ENCODE results near the gene SAPCD2.
A peak's percentile ranks its signal among the peaks of the same experiment; 100 is the strongest.

SAPCD2 gene

GRCh38 chr9:137029058-137029936 lies 41.1 kb downstream of the SAPCD2 start (continued):
- TF ChIP-seq INSM2 (tag by site-specific recombination; IDR thresholded peaks at IDR 0.05) (peak; percentile 30; the same call in 1 of the 2 replicates), ZBTB11 (tag by site-specific recombination; conservative IDR thresholded peaks at IDR 0.05; ENCODE audit: low read depth) (no peak), PATZ1 (tag by site-specific recombination; IDR thresholded peaks at IDR 0.05) (peak; percentile 27), KLF7 (tag by site-specific recombination; IDR thresholded peaks at IDR 0.05; ENCODE audit: borderline replicate concordance) (peak; percentile 63; the same call in 1 of the 2 replicates), REST (tag by site-specific recombination; IDR thresholded peaks at IDR 0.05) (0 out of 2 replicates have a peak, but pooled peaks have one; percentile 12), CTCF (tag by site-specific recombination; IDR thresholded peaks at IDR 0.05) (peak; percentile 94), ZNF155 (tag by site-specific recombination; IDR thresholded peaks at IDR 0.05) (no peak), ZNF391 (tag by site-specific recombination; IDR thresholded peaks at IDR 0.05; ENCODE audit: borderline replicate concordance, low read depth) (peak; percentile 54; the same call in 1 of the 2 replicates), ZNF660 (tag by site-specific recombination; IDR thresholded peaks at IDR 0.05) (0 out of 2 replicates have a peak, but pooled peaks have one; percentile 31), BCL11A (tag by site-specific recombination; IDR thresholded peaks at IDR 0.05; ENCODE audit: low read depth) (peak; percentile 60; the same call in 1 of the 2 replicates)
